Measurements from ENCODE around the gene PCDHGB5. TPM values are rescaled to one million over a fixed set of nuclear protein-coding genes. Genes with fewer than 3 reads are reported as not detected.
"Not testable (repeated sequence)": the region's sequence is repeated elsewhere in the genome, so short reads cannot be mapped to it uniquely, and the experiment has no call there.

Gene PCDHGB5
- 0.37 and 0.55 TPM in 2 replicates for total RNA-seq (2014; rRNA removed; shearing (Covaris generic))
- 0.25 TPM in 1 of 2 replicates, not detected in the other for polyA plus RNA-seq (2015; cell fraction: cytosol; rRNA removed)
- 1.00 and 1.1 TPM in 2 replicates for polyA plus RNA-seq (2015; cell fraction: nucleus; rRNA removed)

DNA sequence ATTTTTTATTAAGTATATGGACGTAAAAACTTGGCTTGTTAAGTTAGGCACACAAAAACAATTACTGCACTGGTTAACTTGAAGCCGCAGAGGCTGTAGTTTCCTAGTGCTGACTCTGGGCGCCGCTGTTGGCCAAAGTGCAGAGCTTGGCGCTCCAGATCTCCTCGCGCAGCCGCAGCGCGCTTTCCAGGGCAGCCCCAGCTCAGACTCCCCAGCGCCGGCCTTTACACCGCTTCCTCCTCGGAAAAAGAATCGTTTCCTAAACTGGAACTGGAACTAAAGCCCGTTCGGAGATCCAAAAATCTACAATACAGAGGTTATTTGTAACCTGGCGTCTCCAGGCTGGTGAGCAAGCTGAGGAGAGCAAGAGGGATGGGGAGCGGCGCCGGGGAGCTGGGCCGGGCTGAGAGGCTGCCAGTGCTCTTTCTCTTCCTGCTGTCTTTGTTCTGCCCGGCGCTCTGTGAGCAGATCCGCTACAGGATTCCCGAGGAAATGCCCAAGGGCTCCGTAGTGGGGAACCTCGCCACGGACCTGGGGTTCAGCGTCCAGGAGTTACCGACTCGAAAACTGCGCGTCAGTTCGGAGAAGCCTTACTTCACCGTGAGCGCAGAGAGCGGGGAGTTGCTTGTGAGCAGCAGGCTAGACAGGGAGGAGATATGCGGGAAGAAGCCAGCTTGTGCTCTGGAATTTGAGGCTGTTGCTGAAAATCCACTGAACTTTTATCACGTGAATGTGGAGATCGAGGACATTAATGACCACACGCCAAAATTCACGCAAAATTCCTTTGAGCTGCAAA lies at the start of gene PCDHGB5:
TSS of gene PCDHGB5 (plus strand) at position 192 of the 796 bp plus-strand sequence. CDS start at position 373, 181 bp downstream.
- not testable (repeated sequence) for DNase-seq (ENCODE audit: low read depth)

DNA sequence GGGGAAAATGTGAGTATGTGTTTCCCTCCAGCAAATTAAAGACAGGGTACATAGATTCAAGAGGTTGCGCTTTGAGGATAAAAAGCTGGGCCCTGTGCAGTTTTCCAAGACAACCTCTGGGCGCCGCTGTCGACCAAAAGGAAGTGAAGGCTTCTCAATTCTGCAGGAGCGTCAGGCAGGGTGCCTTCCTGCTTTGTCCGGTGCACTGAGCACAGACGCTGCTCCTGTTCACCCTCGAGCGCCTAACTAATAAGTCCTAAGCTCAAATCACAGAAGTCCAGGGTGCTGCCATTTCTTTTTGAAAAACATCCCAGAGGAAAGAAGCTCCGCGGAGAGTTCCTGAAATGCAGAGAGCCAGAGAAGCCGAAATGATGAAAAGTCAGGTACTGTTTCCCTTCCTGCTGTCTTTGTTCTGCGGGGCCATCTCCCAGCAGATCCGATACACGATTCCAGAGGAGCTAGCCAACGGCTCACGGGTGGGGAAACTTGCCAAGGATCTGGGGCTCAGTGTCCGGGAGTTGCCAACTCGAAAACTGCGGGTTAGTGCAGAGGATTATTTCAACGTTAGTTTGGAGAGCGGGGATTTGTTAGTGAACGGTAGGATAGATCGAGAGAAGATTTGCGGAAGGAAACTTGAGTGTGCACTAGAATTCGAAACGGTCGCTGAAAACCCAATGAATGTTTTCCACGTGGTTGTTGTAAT lies 47.7 kb upstream of the PCDHGB5 start, which contains the start of gene PCDHGB1:
TSS of gene PCDHGB1 (plus strand) at position 183 of the 703 bp plus-strand sequence. CDS start at position 345, 162 bp downstream.
- peak; percentile 32 for DNase-seq (ENCODE audit: low read depth)

DNA sequence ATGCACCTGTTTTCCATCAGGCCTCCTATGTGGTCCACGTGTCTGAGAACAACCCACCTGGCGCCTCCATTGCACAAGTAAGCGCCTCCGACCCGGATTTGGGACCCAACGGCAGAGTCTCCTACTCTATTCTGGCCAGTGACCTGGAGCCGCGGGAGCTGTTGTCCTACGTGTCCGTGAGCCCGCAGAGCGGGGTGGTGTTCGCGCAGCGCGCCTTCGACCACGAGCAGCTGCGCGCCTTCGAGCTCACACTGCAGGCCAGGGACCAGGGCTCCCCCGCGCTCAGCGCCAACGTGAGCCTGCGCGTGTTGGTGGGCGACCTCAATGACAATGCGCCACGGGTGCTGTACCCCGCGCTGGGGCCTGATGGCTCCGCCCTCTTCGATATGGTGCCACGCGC lies 46.2 kb upstream of the PCDHGB5 start:
- no peak for DNase-seq (ENCODE audit: low read depth)

DNA sequence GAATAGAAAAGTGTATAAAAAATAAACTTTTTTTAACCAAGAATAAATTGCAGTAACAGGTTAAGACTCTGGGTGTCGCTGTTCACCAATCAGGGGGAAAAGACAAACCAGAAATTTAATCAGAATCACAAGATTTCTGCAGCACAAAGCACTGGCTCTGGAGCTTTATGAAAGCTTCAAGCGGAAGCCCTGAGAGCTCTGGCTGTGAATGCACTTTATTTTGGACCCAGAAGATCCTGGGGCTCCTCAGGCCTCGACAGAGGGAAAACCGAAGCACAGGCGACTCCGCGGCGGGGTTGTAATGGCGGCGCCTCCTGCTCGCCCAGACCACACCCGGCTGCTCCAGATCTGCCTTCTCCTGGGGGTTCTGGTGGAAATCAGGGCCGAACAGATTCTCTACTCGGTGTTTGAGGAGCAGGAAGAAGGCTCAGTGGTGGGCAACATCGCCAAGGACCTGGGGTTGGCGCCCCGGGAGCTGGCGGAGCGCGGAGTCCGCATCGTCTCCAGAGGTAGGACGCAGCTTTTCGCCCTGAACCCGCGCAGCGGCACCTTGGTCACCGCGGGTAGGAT lies 42.8 kb upstream of the PCDHGB5 start, which contains the start of gene PCDHGA4:
TSS of gene PCDHGA4 (plus strand) at position 122 of the 570 bp plus-strand sequence. CDS start at position 209, 87 bp downstream.
- DNase-seq (ENCODE audit: low read depth): no peak

DNA sequence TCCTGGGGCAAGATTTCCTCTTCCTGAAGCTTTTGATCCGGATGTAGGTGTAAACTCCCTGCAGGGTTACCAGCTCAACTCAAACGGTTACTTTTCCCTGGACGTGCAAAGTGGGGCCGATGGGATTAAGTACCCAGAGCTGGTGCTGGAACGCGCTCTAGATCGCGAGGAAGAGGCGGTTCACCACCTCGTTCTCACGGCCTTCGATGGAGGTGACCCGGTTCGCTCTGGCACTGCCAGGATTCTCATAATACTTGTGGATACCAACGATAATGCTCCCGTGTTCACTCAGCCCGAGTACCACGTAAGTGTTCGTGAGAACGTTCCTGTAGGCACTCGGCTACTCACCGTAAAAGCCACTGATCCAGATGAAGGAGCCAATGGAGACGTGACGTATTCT lies 42.1 kb upstream of the PCDHGB5 start:
- no peak for DNase-seq (ENCODE audit: low read depth)

DNA sequence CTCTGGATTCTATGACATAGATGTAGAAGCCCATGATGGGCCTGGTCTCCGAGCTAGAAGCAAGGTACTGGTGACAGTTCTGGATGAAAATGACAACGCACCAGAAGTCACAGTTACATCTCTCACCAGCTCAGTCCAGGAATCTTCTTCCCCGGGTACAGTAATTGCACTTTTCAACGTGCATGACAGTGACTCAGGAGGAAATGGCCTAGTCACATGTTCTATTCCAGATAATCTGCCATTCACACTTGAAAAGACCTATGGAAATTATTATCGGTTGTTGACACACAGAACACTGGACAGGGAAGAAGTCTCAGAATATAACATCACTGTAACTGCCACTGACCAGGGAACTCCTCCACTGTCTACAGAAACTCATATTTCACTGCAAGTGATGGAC lies 41.6 kb upstream of the PCDHGB5 start:
- no peak for DNase-seq (ENCODE audit: low read depth)

DNA sequence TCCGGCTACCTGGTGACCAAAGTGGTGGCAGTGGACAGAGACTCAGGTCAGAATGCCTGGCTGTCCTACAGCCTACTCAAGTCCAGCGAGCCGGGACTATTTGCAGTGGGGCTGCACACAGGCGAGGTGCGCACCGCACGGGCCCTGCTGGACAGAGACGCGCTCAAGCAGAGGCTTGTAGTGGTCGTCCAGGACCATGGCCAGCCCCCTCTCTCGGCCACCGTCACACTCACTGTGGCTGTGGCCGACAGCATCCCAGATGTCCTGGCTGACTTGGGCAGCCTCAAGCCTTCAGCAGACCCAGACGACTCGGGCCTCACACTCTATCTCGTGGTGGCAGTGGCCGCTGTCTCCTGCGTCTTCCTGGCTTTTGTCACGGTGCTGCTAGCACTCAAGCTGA lies 40.8 kb upstream of the PCDHGB5 start:
- no peak for DNase-seq (ENCODE audit: low read depth)

DNA sequence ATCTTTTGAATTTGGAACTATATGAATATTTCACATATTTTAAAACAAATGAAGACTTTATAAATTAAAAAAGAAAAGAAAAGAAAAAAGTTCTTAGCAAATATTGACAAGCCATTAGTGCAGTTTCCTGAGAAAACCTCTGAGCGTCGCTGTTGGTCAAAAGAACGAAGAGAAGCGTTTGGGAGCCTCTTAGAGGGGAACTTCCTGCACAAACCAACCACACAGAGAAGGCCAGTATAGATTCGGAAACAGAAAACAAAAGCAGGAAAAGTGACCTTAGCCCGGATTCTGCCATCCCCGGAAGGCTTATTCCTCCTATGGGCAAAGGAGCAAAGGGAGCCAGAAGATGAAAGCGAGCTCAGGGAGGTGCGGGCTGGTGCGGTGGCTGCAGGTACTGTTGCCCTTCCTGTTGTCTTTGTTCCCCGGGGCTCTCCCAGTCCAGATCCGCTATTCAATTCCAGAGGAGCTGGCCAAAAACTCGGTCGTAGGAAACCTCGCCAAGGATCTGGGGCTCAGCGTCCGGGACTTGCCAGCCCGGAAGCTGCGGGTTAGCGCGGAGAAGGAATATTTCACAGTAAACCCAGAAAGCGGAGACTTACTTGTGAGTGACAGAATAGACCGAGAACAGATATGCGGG lies 37.8 kb upstream of the PCDHGB5 start, which contains the start of gene PCDHGB2:
TSS of gene PCDHGB2 (plus strand) at position 205 of the 637 bp plus-strand sequence. CDS start at position 347, 142 bp downstream.
- peak; percentile 30 for DNase-seq (ENCODE audit: low read depth)

DNA sequence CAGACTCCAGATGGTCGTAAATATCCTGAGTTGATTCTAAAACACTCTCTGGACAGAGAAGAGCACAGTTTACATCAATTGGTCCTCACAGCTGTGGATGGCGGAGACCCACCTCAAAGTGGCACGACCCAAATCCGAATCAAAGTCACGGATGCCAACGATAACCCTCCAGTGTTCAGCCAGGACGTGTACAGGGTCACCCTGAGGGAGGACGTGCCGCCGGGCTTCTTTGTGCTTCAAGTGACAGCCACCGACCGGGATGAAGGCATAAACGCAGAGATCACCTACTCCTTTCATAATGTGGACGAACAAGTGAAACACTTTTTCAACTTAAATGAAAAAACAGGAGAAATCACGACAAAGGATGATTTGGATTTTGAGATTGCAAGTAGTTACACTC lies 37.1 kb upstream of the PCDHGB5 start:
- DNase-seq (ENCODE audit: low read depth): no peak

DNA sequence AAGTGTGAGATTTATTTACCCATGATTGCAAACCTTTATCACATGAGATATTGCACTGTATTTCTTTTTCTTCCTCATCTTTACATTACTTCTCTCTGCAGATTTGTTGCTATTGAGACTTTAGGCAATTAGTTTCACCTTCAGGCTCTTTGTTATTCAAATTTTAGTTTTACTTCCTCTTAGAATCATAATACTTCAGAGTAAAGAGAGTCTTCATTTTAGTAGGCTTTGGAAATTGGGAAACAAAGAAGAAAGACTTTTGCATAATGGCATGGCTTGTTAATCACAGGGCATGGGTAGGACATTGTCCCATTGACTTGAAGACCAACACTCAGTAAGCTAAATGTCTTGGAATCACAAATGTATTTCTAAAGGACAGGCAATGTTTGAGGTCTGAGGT lies 35.0 kb upstream of the PCDHGB5 start:
- DNase-seq (ENCODE audit: low read depth): no peak

DNA sequence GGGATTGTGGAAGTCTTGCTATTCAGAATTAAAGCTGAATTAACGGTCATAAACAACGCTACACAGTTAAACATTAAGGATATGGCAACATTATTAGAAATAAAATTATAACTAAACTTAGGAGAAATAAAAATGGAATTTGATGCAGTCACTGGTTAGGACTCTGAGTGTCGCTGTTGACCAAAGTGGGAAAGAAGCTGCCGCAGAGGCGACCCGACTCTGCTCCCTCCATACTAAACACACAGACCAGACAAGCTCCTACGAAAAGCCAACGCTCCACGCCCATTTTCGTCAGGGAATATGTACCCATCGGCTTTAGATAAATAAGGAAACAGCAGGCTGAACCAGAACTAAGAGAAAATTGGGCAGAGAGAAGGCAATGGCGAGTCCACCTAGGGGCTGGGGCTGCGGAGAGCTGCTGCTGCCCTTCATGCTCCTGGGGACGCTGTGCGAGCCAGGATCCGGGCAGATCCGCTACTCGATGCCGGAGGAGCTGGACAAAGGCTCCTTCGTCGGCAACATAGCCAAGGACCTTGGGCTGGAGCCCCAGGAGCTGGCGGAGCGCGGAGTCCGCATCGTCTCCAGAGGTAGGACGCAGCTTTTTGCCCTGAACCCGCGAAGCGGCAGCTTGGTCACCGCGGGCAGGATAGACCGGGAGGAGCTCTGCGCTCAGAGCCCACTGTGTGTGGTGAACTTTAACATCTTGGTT lies 33.6 kb upstream of the PCDHGB5 start, which contains the start of gene PCDHGA5:
TSS of gene PCDHGA5 (plus strand) at position 211 of the 709 bp plus-strand sequence. CDS start at position 380, 169 bp downstream.
- DNase-seq (ENCODE audit: low read depth): no peak

DNA sequence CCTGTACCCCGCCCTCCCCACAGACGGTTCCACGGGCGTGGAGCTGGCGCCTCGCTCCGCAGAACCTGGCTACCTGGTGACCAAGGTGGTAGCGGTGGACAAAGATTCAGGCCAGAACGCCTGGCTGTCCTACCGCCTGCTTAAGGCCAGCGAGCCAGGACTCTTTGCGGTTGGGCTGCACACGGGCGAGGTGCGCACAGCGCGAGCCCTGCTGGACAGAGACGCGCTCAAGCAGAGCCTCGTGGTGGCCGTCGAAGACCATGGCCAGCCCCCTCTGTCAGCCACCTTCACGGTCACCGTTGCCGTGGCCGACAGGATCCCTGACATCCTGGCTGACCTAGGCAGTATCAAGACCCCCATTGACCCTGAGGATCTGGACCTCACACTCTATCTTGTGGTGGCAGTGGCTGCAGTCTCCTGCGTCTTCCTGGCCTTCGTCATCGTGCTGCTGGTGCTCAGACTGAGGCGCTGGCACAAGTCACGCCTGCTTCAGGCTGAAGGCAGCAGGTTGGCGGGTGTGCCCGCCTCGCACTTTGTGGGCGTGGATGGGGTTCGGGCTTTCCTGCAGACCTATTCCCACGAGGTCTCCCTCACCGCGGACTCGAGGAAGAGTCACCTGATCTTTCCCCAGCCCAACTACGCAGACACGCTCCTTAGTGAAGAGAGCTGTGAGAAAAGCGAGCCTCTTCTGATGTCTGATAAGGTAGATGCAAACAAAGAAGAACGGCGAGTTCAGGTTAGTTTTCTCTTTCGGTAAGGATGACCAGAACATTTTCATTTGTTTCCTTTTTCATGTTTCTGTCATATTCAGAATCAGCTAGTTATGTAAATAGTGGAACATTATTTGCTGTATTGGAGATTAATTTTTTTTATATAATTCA lies 31.5 kb upstream of the PCDHGB5 start:
- no peak for DNase-seq (ENCODE audit: low read depth)

DNA sequence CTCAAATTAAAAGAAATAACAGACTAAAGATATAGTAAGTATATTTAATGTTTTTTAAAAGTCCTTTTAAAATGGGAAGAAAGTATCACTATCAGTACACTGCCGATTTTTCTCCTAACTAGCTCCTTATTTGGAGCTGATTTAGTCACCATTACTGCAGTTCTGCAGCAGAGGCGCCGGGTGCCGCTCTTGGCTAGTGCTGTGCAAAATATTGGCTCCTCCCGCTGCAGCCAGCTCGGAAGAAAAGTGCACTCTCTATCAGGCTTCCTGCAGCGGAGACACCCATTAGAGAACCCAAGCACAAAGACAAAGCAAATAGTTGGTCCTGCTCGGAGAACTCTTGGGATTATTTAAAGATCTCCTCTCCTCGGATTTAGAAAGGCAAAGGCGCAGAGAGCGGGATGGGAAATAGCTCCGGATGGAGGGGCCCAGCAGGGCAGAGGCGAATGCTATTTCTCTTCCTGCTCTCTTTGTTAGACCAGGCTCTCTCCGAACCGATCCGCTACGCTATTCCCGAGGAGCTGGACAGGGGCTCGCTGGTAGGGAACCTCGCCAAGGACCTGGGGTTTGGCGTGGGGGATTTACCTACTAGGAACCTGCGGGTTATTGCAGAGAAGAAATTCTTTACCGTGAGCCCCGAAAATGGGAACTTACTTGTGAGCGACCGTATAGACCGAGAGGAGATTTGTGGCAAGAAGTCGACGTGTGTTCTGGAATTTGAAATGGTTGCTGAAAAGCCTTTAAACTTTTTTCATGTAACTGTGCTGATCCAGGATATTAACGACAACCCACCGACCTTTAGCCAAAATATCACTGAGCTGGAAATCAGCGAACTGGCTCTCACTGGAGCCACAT lies 27.5 kb upstream of the PCDHGB5 start, which contains the start of gene PCDHGB3:
TSS of gene PCDHGB3 (plus strand) at position 249 of the 855 bp plus-strand sequence. CDS start at position 402, 153 bp downstream.
- DNase-seq (ENCODE audit: low read depth): peak; percentile 55

DNA sequence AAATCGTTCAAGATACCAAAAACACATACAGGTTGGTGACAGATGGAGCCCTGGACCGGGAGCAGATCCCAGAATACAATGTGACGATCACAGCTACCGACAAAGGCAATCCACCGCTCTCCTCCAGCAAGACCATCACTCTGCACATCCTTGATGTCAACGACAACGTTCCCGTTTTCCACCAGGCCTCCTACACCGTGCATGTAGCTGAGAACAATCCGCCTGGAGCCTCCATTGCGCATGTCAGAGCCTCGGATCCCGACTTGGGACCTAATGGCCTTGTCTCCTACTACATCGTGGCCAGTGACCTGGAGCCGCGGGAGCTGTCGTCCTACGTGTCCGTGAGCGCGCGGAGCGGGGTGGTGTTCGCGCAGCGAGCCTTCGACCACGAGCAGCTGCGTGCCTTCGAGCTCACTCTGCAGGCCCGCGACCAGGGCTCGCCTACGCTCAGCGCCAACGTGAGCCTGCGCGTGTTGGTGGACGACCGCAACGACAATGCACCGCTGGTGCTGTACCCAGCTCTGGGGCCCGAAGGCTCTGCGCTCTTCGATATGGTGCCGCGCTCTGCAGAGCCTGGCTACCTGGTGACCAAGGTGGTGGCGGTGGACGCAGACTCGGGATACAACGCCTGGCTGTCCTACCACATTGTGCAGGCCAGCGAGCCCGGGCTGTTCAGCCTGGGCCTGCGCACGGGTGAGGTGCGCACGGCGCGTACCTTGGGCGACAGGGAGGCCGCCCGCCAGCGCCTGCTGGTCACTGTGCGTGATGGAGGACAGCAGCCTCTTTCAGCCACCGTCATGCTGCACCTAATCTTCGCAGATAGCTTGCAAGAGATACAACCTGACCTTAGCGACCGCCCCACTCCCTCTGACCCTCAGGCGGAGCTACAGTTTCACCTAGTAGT lies 25.9 kb upstream of the PCDHGB5 start:
- no peak for DNase-seq (ENCODE audit: low read depth)

DNA sequence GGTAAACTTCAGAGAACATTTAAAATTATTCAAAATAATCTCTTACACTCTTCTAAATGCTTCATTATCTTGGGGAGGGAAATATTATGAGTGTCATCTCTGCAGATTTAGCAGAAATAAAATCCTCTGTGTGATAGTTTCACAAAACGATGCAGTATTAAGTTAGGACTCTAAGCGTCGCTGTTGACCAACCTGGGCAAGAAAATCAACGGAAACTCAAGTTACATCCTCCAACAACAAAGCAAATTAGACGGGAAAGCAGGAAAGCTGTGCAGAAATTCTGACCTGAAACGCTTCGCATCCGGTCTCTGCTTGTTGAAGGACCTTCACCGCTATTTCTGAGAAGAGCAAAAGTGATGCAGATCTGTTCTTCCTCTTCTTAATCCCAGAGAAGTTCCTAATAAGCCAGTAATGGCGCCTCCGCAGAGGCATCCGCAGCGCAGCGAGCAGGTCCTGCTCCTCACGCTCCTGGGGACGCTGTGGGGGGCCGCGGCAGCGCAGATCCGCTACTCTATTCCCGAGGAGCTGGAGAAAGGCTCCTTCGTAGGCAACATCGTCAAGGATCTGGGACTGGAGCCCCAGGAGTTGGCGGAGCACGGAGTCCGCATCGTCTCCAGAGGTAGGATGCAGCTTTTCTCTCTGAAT lies 24.0 kb upstream of the PCDHGB5 start, which contains the start of gene PCDHGA6:
TSS of gene PCDHGA6 (plus strand) at position 219 of the 645 bp plus-strand sequence. CDS start at position 412, 193 bp downstream.
- DNase-seq (ENCODE audit: low read depth): peak; percentile 24

DNA sequence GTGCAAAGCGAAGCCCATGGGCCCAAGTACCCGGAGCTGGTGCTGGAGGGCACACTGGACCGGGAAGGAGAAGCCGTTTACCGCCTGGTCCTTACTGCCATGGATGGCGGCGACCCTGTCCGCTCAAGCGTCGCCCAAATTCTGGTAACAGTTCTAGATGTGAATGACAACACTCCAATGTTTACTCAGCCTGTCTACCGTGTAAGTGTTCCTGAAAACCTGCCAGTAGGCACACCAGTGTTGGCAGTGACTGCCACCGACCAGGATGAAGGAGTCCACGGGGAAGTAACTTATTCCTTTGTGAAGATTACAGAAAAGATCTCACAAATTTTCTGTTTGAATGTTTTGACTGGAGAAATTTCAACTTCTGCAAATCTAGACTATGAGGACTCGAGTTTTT lies 23.1 kb upstream of the PCDHGB5 start:
- DNase-seq (ENCODE audit: low read depth): no peak
